Measurements from ENCODE around the gene COQ7. TPM values are rescaled to one million over a fixed set of nuclear protein-coding genes. Genes with fewer than 3 reads are reported as not detected.

The COQ7 gene
- total RNA-seq, 1 donor from 2014 or later: 45.4 TPM

- H3K9me3 ChIP-seq (replicated peaks): no peaks in the 10 kb centered on the region
- H3K4me3 ChIP-seq: no peak overlapping the region
- intact Hi-C loops (cut with micrococcal nuclease): no loop called here
- no peak for DNase-seq
- no peaks in the 10 kb centered on the region for H3K27me3 ChIP-seq (ENCODE audit: low read depth)
- H3K36me3 ChIP-seq: no peaks in the 10 kb centered on the region
- no peaks in the 10 kb centered on the region for H3K4me1 ChIP-seq
- TF ChIP-seq CTCF (IDR thresholded peaks at IDR 0.05; ENCODE audit: borderline replicate concordance): no peak
- H3K27ac ChIP-seq (replicated peaks): no peak overlapping the region
These were observed 25.4 kb downstream of the COQ7 start for GRCh38 chr16:19092653-19093410.

- H3K27me3 ChIP-seq (ENCODE audit: low read depth): no peaks in the 10 kb centered on the region
- TF ChIP-seq CTCF (IDR thresholded peaks at IDR 0.05; ENCODE audit: borderline replicate concordance): no peak
- no peak for DNase-seq
- H3K9me3 ChIP-seq (replicated peaks): no peaks in the 10 kb centered on the region
- no peaks in the 10 kb centered on the region for H3K4me1 ChIP-seq
- no peak overlapping the region for H3K27ac ChIP-seq (replicated peaks)
- H3K4me3 ChIP-seq: no peak overlapping the region
- no peaks in the 10 kb centered on the region for H3K36me3 ChIP-seq
- intact Hi-C loops (cut with micrococcal nuclease): no loop called here
These were observed 26.5 kb downstream of the COQ7 start for GRCh38 chr16:19093631-19094541.

GRCh38 chr16:19094542-19095365 is 27.3 kb downstream of the COQ7 start:
- no peak overlapping the region for H3K27ac ChIP-seq (replicated peaks)
- no peaks in the 10 kb centered on the region for H3K9me3 ChIP-seq (replicated peaks)
- DNase-seq: no peak
- no peak for TF ChIP-seq CTCF (IDR thresholded peaks at IDR 0.05; ENCODE audit: borderline replicate concordance)
- intact Hi-C loops (cut with micrococcal nuclease): no loop called here
- no peaks in the 10 kb centered on the region for H3K36me3 ChIP-seq
- no peaks in the 10 kb centered on the region for H3K27me3 ChIP-seq (ENCODE audit: low read depth)
- H3K4me3 ChIP-seq: no peak overlapping the region
- no peaks in the 10 kb centered on the region for H3K4me1 ChIP-seq

- Histone ChIP-seq H3K36me3 (no peaks in the 10 kb centered on the region), H3K4me1 (no peaks in the 10 kb centered on the region), H3K27me3 (ENCODE audit: low read depth) (no peaks in the 10 kb centered on the region), H3K9me3 (replicated peaks) (peaks cover 6% of the 10 kb centered on the region), H3K27ac (replicated peaks) (no peak overlapping the region), H3K4me3 (no peak overlapping the region)
- intact Hi-C loops (cut with micrococcal nuclease): no loop called here
- DNase-seq: no peak
- no peak for TF ChIP-seq CTCF (IDR thresholded peaks at IDR 0.05; ENCODE audit: borderline replicate concordance)
These were observed 28.2 kb downstream of the COQ7 start for GRCh38 chr16:19095654-19096053.

- no peak for DNase-seq
- intact Hi-C loops (cut with micrococcal nuclease): no loop called here
- H3K27ac ChIP-seq (replicated peaks): no peak overlapping the region
- H3K9me3 ChIP-seq (replicated peaks): peaks cover 6% of the 10 kb centered on the region
- H3K36me3 ChIP-seq: no peaks in the 10 kb centered on the region
- H3K4me3 ChIP-seq: no peak overlapping the region
- H3K4me1 ChIP-seq: no peaks in the 10 kb centered on the region
- no peaks in the 10 kb centered on the region for H3K27me3 ChIP-seq (ENCODE audit: low read depth)
- no peak for TF ChIP-seq CTCF (IDR thresholded peaks at IDR 0.05; ENCODE audit: borderline replicate concordance)
These were observed 30.8 kb downstream of the COQ7 start for GRCh38 chr16:19098173-19098572.

All from left ventricle myocardium inferior (tissue), 1 donor.